ENCODE data around the gene CEP290.
A peak's percentile ranks its signal among the peaks of the same experiment; 100 is the strongest.
"Not testable (repeated sequence)": the region's sequence is repeated elsewhere in the genome, so short reads cannot be mapped to it uniquely, and the experiment has no call there.

CEP290 gene

DNA sequence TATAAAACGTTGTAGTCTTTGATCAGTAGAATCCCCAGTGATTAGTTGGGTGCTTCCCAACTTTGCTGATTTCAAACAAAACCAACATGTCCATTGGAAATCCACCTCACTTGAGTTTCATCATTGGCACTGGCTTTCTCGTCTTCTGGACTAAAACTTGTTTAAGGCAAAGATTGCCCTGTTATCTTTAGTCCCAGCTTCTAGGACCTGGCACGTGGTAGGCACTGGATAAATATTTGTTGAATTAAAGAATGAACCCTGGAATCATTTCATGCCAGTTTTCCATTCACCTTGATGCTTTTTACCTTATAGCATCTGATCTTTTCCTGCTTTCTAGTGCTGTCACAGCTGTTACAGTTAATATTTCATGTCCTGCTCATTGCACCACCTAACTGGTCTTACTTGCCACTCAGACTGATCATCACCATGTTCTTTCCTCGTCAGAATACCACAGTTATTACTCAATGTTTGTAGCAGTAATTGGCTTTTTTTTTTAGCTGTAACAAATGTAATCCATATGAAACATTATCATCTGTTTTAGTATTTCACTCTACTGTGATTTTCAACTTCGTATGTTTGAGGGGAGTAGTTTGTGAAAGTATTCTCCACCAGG lies 105.4 kb downstream of the CEP290 start:
- DNase-seq: peak in 1 of 2 donors; percentile 7

DNA sequence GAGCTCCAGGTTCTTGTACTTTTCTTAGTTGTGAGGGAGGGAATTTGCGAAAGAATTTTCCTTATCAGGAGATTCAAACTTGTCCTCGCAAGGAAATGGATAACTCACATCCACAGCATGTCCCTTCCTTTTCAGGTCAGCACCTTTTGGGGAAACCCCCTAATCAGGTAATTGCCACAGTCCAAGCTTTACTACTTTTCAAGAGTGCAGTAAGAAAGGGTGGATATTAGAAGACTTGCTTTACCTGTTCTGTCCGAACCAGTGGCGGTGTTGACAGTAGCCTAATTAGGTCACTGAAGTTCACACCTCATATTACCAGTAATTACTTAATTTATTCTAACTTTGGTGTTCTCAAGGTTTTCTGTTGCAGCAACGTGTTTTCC lies 106.0 kb downstream of the CEP290 start:
- DNase-seq: no peak

DNA sequence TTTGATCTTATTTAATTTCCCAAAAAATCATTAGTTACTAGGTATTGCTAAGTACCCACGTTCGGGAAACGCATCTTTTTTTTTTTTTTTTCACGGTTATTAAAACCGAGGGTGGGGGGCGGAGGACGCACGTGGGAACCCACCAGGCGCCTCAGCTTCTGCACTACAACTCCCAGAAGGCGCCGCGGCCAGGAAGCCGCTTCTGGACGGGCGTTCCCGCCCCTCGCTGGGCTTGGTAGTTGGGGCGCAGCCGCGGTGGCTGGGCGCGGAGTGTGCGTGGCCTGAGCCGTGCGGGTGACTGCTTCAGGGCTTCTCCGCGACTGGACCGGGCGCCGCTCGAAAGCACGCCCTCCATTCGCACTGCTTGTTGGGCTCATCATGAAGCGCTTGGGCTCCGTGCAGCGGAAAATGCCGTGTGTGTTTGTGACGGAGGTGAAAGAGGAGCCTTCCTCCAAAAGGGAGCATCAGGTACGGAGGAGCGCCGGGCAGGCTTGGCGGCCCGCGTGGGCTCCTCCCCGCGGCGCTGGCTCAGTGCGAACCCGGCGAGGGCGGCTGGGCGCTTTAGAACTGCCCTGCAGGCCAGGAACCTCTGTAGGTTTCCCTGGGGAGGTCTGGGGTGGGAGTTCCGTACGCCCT lies 106.5 kb downstream of the CEP290 start:
- DNase-seq: peak; percentile 78 to 81

DNA sequence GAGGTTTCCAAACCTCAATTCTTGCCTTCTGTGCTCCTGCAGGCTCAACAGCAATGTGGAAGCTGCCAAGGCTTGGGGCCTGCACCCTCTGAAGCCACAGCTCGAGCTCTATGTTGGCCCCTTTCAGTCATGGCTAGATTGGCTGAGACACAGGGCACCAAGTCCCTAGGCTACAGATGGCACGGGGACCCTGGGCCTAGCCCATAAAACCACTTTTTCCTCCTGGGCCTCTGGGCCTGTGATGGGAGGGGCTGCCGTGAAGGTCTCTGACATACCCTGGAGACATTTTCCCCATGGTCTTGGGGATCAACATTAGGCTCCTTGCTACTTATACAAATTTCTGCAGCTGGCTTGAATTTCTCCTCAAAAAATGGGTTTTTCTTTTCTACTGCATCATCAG lies 110.7 kb downstream of the CEP290 start:
- not testable (repeated sequence) for DNase-seq

DNA sequence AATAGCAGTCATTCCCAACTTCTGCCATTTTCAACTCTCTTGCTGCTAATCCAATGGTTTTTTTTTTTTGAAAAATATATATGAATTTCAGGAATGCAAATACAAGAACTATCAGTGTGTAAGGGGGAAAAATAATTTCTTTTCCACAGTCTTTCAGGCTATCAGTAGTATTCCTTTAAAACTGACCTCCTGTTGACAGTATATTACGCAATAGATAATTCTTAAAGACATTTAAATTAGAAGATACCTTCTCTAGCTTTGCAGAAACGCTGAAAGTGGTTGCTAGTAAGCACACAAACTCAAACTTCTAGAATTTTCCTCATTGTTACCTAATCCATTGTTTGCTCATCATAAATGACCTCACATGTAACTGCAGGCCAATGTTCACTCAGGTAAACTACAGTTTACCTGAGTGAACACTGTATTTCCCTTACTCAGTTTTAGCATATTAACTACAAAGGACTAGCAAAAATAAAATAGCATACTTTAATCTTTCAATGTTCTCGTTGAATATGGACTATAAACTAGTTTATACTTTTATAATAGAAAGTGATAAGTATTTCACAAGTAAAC lies 112.7 kb downstream of the CEP290 start, which contains the start of gene C12orf50:
Gene C12orf50, minus strand, starts transcription at position 309 of the 573 bp plus-strand sequence. CDS start 2,439 bp downstream, outside the sequence.
- no peak for DNase-seq

DNA sequence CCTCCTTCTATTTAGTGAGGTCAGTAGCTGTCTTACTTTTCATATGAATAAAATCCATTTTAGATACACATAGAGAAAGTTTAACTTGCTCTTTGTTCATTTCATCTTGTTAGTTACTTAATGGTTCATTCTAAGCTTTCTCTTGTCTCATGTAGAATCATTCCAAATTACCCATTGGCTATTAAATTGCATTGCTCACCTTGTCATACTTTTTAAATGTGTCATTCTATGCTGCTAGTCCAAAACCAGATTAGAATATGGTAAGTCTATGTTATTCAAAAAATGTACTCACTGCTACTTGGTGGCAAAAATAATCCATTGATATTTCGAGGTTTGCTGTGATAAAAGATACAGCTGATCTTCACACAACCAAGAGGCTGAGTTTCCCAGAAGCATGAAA lies 115.7 kb downstream of the CEP290 start:
- no peak for DNase-seq

DNA sequence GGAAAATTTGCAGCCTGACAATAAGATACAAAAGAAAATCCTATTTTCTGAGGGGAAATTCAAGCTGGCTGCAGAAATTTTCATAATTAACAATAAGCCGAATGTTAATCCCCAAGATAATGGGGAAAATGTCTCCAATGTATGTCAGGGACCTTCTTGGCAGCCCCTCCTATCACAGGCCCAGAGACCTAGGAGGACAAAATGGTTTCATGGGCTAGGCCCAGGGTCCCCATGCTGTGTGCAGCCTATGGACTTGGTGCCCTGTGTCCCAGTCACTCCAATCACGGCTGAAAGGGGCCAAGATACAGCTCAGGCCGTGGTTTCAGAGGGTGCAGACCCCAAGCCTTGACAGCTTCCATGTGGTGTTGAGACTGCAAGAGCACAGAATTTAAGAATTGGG lies 123.9 kb downstream of the CEP290 start:
- DNase-seq: no peak

DNA sequence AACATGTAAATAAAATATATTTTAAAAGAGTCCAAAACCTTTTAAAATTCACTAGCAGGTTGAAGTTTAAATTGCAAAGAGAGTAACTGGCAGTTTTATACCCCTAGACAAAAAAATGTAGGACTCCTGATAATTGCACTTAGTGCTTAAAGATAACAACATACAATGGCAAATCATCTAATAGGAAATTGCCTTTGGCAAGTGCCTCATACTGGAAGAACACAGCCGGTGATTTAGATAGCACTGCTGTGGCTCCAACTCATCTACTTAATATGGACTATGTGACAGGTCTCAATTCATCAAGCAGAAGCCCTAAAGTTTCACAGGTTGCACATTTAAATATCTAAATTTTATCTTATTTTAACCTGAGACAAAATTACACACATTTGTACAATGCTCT lies 126.1 kb downstream of the CEP290 start:
- DNase-seq: no peak

DNA sequence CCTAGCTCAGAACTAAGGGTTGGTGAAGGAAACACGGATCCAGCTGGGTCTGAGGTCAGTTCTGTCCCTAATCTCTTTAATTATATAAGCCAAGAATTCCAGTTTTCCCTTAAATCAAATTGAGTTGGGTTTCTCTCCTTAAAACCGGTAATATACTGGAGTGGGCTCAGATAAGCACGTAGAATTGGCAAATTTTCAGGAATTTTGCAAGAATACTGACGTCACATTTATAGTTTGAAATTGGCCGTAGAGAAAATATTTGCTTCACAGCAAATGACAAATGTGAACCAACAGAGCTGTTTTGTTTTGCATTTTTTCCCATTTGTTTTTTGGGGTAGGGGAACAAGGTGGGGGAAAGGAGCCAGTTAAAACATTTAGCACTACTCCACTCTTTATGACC lies 130.1 kb downstream of the CEP290 start:
- DNase-seq: no peak

DNA sequence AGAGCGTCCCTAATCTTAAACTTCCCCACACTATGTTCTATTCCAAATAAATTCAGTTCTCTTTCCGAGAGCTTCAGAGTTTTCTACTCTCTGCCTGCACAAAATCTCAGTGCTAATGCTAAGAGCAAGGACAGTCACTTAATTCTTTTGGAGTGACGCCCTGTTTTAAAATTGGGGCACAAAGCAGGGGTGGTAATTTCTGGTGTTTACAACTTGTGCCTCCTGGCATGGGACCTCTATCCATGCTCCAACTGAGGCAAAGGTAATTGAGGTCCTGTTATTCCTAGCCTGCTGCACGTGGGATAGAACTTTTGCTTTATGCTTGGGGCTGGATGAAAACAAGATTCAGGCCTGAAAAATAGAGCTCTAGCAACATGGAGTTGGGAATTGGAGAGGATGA lies 135.5 kb downstream of the CEP290 start:
- DNase-seq: no peak

DNA sequence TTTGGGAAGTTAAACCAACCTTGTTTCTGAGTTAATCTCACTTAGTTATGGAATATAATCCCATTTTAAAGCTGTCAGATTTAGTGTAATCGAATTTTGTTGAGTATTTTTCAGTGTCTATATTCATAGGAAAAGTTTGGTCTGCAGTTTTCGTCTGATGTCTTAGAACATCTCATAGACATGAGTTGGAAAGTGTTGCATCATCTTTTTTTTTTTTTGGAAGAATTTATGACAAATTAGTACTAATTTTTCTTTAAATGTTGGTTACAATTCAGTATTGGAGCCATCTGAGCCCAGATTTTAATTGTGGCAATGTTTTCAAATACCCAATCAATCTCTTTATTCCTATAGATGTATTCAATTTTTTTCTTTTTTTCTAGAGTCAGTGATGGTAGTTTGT lies 140.6 kb downstream of the CEP290 start:
- DNase-seq: no peak

Data from inflammatory macrophage treated with lipopolysaccharide for 1 hour (primary cell).